CD4-positive, alpha-beta memory T cell (primary cell): ENCODE data around the gene PPDPF. TPM values are rescaled to one million over a fixed set of nuclear protein-coding genes. Genes with fewer than 3 reads are reported as not detected.

Experiments used
- CTCF ChIA-PET: fragments of 350-600 bp; sonication (Branson Sonifier 250); formaldehyde crosslinking; loops from one replicate; lab custom pipeline; 2021; ENCODE audit warnings: inconsistent platforms; ENCODE audit not compliant: partially characterized antibody; lab: Charles Lee
- POLR2A ChIA-PET: fragments of 350-600 bp; sonication (Branson Sonifier 250); formaldehyde crosslinking; loops from one replicate; lab custom pipeline; 2021; ENCODE audit not compliant: partially characterized antibody; lab: Charles Lee
- DNase-seq, 5 donors: peaks; one replicate each; pipeline versions ENCODE4 v3.0.0 to v3.0.0-alpha.2; 2020 to 2022; ENCODE audit warnings: mixed read lengths in 1 of 5
- H3K27ac ChIP-seq: one replicate; pipeline ENCODE4 v1.7.0; 2013; ENCODE audit warnings: low read depth, low read length
- H3K27me3 ChIP-seq: 2 replicates; pipeline ENCODE4 v1.7.0; 2013; ENCODE audit warnings: mild to moderate bottlenecking, low read length, moderate library complexity; ENCODE audit not compliant: insufficient read depth
- H3K36me3 ChIP-seq: 2 replicates; pipeline ENCODE4 v1.7.0; 2013; ENCODE audit warnings: mild to moderate bottlenecking, low read length, moderate library complexity; ENCODE audit not compliant: insufficient read depth
- H3K4me1 ChIP-seq: 2 replicates; pipeline ENCODE4 v1.7.0; 2013; ENCODE audit warnings: mild to moderate bottlenecking, low read length, moderate library complexity; ENCODE audit not compliant: insufficient read depth
- H3K4me3 ChIP-seq, 2 donors: one replicate each; pipeline ENCODE4 v1.7.0; 2013; ENCODE audit warnings: low read length in 2 of 2, mild to moderate bottlenecking in 1 of 2
- H3K9me3 ChIP-seq, 2 donors: one replicate each; pipeline ENCODE4 v1.7.0; 2013; ENCODE audit warnings: low read length in 2 of 2, control low read depth in 1 of 2; ENCODE audit not compliant: control insufficient read depth in 1 of 2
- H3K27ac Mint-ChIP-seq, 7 donors: one replicate each; pipeline ENCODE4 v1.8.0; 2020 to 2021; ENCODE audit warnings: mixed read lengths in 7 of 7, mild to moderate bottlenecking in 6 of 7, inconsistent platforms in 3 of 7, moderate library complexity in 3 of 7
- H3K27me3 Mint-ChIP-seq, 2 donors: one replicate each; pipeline ENCODE4 v1.8.0; 2020 to 2021; ENCODE audit warnings: mixed read lengths in 2 of 2
- H3K36me3 Mint-ChIP-seq, 2 donors: one replicate each; pipeline ENCODE4 v1.8.0; 2020 to 2021; ENCODE audit warnings: mixed read lengths in 2 of 2, inconsistent platforms in 1 of 2, mild to moderate bottlenecking in 1 of 2
- H3K4me1 Mint-ChIP-seq, 4 donors: one replicate each; pipeline ENCODE4 v1.8.0; 2020 to 2021; ENCODE audit warnings: mixed read lengths in 4 of 4, mild to moderate bottlenecking in 1 of 4
- H3K4me3 Mint-ChIP-seq, 8 donors: one replicate each; pipeline ENCODE4 v1.8.0; 2020 to 2021; ENCODE audit warnings: mixed read lengths in 8 of 8, mild to moderate bottlenecking in 7 of 8, moderate library complexity in 6 of 8, inconsistent platforms in 3 of 8
- H3K9me3 Mint-ChIP-seq, 8 donors: one replicate each; pipeline ENCODE4 v1.8.0; 2020 to 2021; ENCODE audit warnings: mixed read lengths in 8 of 8, mild to moderate bottlenecking in 5 of 8, inconsistent platforms in 3 of 8, moderate library complexity in 1 of 8
- intact Hi-C: fragments of 100-400 bp; cut with micrococcal nuclease; formaldehyde crosslinking; loops from one replicate; pipeline ENCODE4 v1.15.1; 2023
- polyA plus RNA-seq, 2 donors: library from polyadenylated mRNA; unstranded; fragments of 300-500 nt; fragmentation: Illumina TruSeq; gene quantifications; one replicate each; pipeline ENCODE4 v1.2.3, GENCODE V29; 2021
- total RNA-seq, 2 experiments: library from RNA; stranded (reverse); gene quantifications; one replicate each; pipeline ENCODE4 v1.2.3, GENCODE V29; 2021

The PPDPF gene
- total and polyA plus RNA-seq, 4 experiments from 2014 or later, result 29.4 to 229 (median 180) TPM

DNA sequence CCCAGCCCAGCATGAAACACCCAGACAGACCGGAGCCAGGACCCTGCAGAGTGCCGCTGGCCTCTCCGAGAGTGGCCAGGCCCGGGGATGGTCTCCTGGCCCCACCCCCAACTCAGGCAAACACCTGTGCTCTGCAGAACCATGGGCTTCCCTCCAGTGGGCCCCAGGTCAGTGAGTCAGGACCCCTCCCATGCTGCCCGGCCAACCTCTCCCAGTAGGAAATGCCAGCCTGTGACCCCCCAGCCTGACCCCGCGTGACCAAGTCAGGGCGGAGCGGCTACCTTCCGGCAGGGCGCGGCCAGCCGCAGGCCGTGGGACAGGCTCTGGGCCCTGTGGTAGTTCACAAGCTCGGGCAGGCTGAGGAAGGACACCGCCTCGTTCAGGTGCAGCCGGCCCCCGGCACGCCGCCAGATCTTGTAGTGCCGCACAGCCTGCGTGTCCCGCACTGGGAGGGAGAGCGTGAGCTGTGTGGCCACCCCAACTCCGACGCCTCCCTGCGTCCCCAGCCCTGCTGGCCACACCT is 13.4 kb downstream of the PPDPF start:
- Mint-ChIP-seq H3K27ac (no peak overlapping the region), H3K4me3 (no peak overlapping the region), H3K36me3 (no peaks in the 10 kb centered on the region), H3K9me3 (no peaks in the 10 kb centered on the region), H3K27me3 (peaks cover 0 to 3% of the 10 kb centered on the region in 2 donors), H3K4me1 (peaks cover 2 to 24% (median 6%) of the 10 kb centered on the region in 4 donors)
- peak in 1 of 5 donors; percentile 9 for DNase-seq
- ChIA-PET POLR2A (interaction anchor here (6.6 kb wide), 1 partner anchor 11 kb away, joined by 84 read pairs; the partner anchor contains the start of gene PPDPF), CTCF (no interaction called here)
- no peaks in the 10 kb centered on the region for H3K27me3 ChIP-seq
- intact Hi-C loops, result no loop called here
- no peaks in the 10 kb centered on the region for H3K9me3 ChIP-seq
- no peak overlapping the region for H3K4me3 ChIP-seq
- H3K27ac ChIP-seq, result no peak overlapping the region
- H3K4me1 ChIP-seq, result peaks cover 24% of the 10 kb centered on the region
- H3K36me3 ChIP-seq, result no peaks in the 10 kb centered on the region

- Histone ChIP-seq H3K27me3 (no peaks in the 10 kb centered on the region), H3K4me3 (no peak overlapping the region), H3K9me3 (no peaks in the 10 kb centered on the region), H3K36me3 (no peaks in the 10 kb centered on the region), H3K27ac (no peak overlapping the region), H3K4me1 (peaks cover 27% of the 10 kb centered on the region)
- CTCF ChIA-PET, result no interaction called here
- POLR2A ChIA-PET, result interaction anchor here (6.6 kb wide), 1 partner anchor 12 kb away, joined by 84 read pairs; the partner anchor contains the start of gene PPDPF
- peak overlapping the region in 1 of 7 donors; percentile 12 for H3K27ac Mint-ChIP-seq
- H3K9me3 Mint-ChIP-seq, result no peaks in the 10 kb centered on the region
- no peak overlapping the region for H3K4me3 Mint-ChIP-seq
- peaks cover 0 to 3% of the 10 kb centered on the region in 2 donors for H3K27me3 Mint-ChIP-seq
- H3K36me3 Mint-ChIP-seq, result no peaks in the 10 kb centered on the region
- DNase-seq, result peak in 1 of 5 donors; percentile 14
- H3K4me1 Mint-ChIP-seq, result peaks cover 0 to 24% (median 6%) of the 10 kb centered on the region in 4 donors
- intact Hi-C loops, result no loop called here
Observed at GRCh38 chr20:63534427-63534830, 13.9 kb downstream of the PPDPF start.

DNA sequence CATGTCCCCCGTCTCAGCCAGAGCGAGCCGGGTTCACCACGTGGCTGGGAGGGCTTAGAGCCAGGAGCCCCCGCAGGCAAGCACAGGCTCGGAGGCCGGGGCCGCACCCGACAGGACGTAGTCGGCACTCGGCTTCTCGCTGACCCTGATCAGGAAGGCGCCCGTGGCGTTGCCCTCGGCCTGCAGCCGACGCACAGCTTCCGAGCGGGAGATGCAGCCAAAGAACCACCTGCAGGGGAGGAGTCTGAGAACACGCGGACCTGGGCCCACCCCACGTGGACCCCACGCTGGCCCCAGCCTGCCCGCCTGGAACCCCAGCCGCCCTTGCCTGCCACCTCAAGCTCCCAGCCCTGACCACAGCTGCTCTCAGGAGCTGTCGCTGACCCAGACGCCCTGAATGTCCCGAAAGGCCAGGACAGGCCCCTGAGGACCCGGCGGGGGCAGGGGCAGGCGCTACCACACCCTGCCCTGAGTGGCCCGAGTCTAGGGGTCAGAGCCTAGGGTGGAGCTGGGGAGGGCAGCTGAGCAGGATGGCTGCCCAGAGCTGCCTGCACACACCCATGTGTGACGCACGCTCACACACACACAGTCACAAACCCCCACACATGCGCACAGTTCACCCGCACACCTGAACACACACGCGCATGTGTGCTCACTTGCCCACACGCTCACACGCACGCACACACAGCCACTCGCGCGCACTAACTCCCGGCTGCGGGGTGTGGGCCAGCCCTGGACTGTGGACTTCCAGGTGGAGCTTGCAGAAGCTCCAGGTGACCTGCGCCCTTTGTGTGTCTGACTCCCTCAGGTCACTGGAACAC is 14.5 kb downstream of the PPDPF start:
- H3K27me3 ChIP-seq, result no peaks in the 10 kb centered on the region
- ChIA-PET POLR2A (interaction anchor here (6.6 kb wide), 1 partner anchor 12 kb away, joined by 84 read pairs; the partner anchor contains the start of gene PPDPF), CTCF (no interaction called here)
- peak in 1 of 5 donors; percentile 51 for DNase-seq
- no peaks in the 10 kb centered on the region for H3K36me3 Mint-ChIP-seq
- peaks cover 0 to 24% (median 6%) of the 10 kb centered on the region in 4 donors for H3K4me1 Mint-ChIP-seq
- H3K4me1 ChIP-seq, result peaks cover 27% of the 10 kb centered on the region
- intact Hi-C loops, result no loop called here
- peak overlapping the region in 1 of 7 donors; percentile 64 for H3K27ac Mint-ChIP-seq
- no peak overlapping the region for H3K27ac ChIP-seq
- no peaks in the 10 kb centered on the region for H3K9me3 Mint-ChIP-seq
- no peak overlapping the region for H3K4me3 Mint-ChIP-seq
- H3K27me3 Mint-ChIP-seq, result peaks cover 0 to 3% of the 10 kb centered on the region in 2 donors
- no peak overlapping the region for H3K4me3 ChIP-seq
- H3K36me3 ChIP-seq, result no peaks in the 10 kb centered on the region
- no peaks in the 10 kb centered on the region for H3K9me3 ChIP-seq

DNA sequence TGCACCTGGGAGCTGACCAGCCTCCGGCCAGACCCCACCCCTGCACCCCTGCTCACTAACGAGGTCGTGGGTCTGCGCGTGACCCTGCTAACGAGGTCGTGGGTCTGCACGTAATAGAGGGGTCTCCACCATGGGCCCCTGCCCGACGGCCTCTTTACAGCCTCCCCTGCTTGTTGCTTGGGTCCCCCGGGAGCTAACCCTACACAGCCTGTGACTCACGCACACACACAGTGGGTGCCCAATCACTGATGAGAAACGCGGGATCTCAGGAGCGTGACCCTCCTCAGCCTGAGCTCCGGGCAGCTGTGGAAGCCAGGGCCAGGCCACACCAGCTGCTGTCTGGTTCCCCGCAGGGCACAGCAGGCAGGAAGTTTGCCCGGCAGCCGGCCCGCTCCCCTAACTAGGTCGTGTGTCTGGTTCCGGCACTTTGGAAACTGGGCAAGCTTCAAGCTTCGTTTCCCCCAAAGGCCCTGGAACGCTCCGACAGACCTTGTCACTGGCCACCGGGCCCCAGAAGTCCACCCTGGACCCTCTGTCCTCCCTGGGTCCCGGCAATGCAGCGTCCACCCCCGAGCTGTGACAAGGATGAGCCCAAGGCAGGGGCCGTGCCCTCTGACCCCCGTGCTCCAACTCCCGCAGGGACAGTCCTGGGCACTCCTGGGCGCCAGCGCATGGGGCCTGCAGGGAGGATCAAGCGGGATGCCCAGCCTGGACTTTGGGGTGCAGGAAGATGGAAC is 15.8 kb downstream of the PPDPF start:
- ChIA-PET POLR2A (interaction anchor here (1.0 to 6.6 kb wide), 17 partner anchors 7 to 530 kb away, joined by 3 to 84 read pairs (median 11); partner anchors contain the start of genes ARFRP1, GMEB2, PPDPF and RTEL1), CTCF (interaction anchor here (0.5 to 3.9 kb wide), 8 partner anchors 15 to 437 kb away, joined by 3 to 33 read pairs (median 10); partner anchors contain the start of genes HELZ2 and TPD52L2)
- H3K27me3 Mint-ChIP-seq, result peaks cover 0 to 3% of the 10 kb centered on the region in 2 donors
- H3K4me1 Mint-ChIP-seq, result peaks cover 0 to 24% (median 6%) of the 10 kb centered on the region in 4 donors
- peak in 1 of 5 donors; percentile 35 for DNase-seq
- H3K9me3 Mint-ChIP-seq, result no peaks in the 10 kb centered on the region
- intact Hi-C loops, result no loop called here
- Histone ChIP-seq H3K27ac (no peak overlapping the region), H3K4me3 (no peak overlapping the region), H3K9me3 (no peaks in the 10 kb centered on the region), H3K27me3 (no peaks in the 10 kb centered on the region), H3K36me3 (no peaks in the 10 kb centered on the region), H3K4me1 (peaks cover 27% of the 10 kb centered on the region)
- H3K4me3 Mint-ChIP-seq, result peak overlapping the region in 2 of 8 donors; percentile 17 to 25
- H3K36me3 Mint-ChIP-seq, result no peaks in the 10 kb centered on the region
- H3K27ac Mint-ChIP-seq, result peak overlapping the region in 1 of 7 donors; percentile 80

GRCh38 chr20:63536997-63537524 is 16.5 kb downstream of the PPDPF start, which contains the start of gene PTK6:
TSS of gene PTK6 (minus strand) at chr20:63537376. CDS start at chr20:63537314, 62 bp downstream.
- H3K4me1 Mint-ChIP-seq, result peaks cover 0 to 20% (median 3%) of the 10 kb centered on the region in 4 donors
- peak in 1 of 5 donors; percentile 52 for DNase-seq
- H3K4me3 Mint-ChIP-seq, result peak within 1 kb of the TSS; percentile 65 to 85 (median 80)
- no peaks in the 10 kb centered on the region for H3K36me3 Mint-ChIP-seq
- POLR2A ChIA-PET, result interaction anchor here (0.7 to 6.6 kb wide), 31 partner anchors 8 to 529 kb away, joined by 3 to 84 read pairs (median 7); partner anchors contain the start of genes ARFRP1, FNDC11, GMEB2 and LIME1
- Histone ChIP-seq H3K4me3 (peak within 1 kb of the TSS in 1 of 2 donors; percentile 56), H3K9me3 (no peaks in the 10 kb centered on the region), H3K27ac (peak within 1 kb of the TSS; percentile 68), H3K4me1 (peaks cover 27% of the 10 kb centered on the region), H3K27me3 (no peaks in the 10 kb centered on the region), H3K36me3 (no peaks in the 10 kb centered on the region)
- H3K9me3 Mint-ChIP-seq, result no peaks in the 10 kb centered on the region
- peak within 1 kb of the TSS; percentile 65 to 89 (median 81) for H3K27ac Mint-ChIP-seq
- peaks cover 0 to 1% of the 10 kb centered on the region in 2 donors for H3K27me3 Mint-ChIP-seq
- intact Hi-C loops, result loop anchor here (1.0 kb wide), 2 partner anchors 16 to 105 kb away; no protein-coding TSS in a partner anchor
- CTCF ChIA-PET, result interaction anchor here (0.6 to 3.9 kb wide), 37 partner anchors 10 to 445 kb away, joined by 3 to 33 read pairs (median 4); partner anchors contain the start of genes ARFRP1, HELZ2, LIME1 and RTEL1

- H3K9me3 ChIP-seq, result no peaks in the 10 kb centered on the region
- H3K9me3 Mint-ChIP-seq, result no peaks in the 10 kb centered on the region
- H3K27ac Mint-ChIP-seq, result peak overlapping the region; percentile 35 to 89 (median 81)
- intact Hi-C loops, result loop anchor here (1.0 to 2.0 kb wide), 10 partner anchors 16 to 437 kb away; partner anchors contain the start of genes ARFRP1, PPDPF and RTEL1
- POLR2A ChIA-PET, result interaction anchor here (0.7 to 6.6 kb wide), 32 partner anchors 9 to 528 kb away, joined by 3 to 84 read pairs (median 6); partner anchors contain the start of genes ARFRP1, FNDC11, GMEB2 and LIME1
- H3K36me3 Mint-ChIP-seq, result no peaks in the 10 kb centered on the region
- CTCF ChIA-PET, result interaction anchor here (0.6 to 3.9 kb wide), 36 partner anchors 9 to 444 kb away, joined by 3 to 33 read pairs (median 4); partner anchors contain the start of genes ARFRP1, HELZ2, LIME1 and RTEL1
- H3K36me3 ChIP-seq, result no peaks in the 10 kb centered on the region
- H3K4me1 ChIP-seq, result peaks cover 28% of the 10 kb centered on the region
- H3K4me1 Mint-ChIP-seq, result peaks cover 0 to 17% (median 2%) of the 10 kb centered on the region in 4 donors
- H3K27me3 ChIP-seq, result no peaks in the 10 kb centered on the region
- peak; percentile 92 to 95 (median 93) for DNase-seq
- H3K4me3 ChIP-seq, result peak overlapping the region in 1 of 2 donors; percentile 56
- no peaks in the 10 kb centered on the region for H3K27me3 Mint-ChIP-seq
- H3K4me3 Mint-ChIP-seq, result peak overlapping the region; percentile 65 to 85 (median 80)
- peak overlapping the region; percentile 68 for H3K27ac ChIP-seq
Observed at GRCh38 chr20:63537525-63538203, 17.1 kb downstream of the PPDPF start.
